Activated CD4-positive, alpha-beta memory T cell treated with anti-CD3 and anti-CD28 coated beads for 36 hours (primary cell): ENCODE results near the gene PYGL. TPM values are rescaled to one million over a fixed set of nuclear protein-coding genes. Genes with fewer than 3 reads are reported as not detected.
"Not testable (repeated sequence)": the region's sequence is repeated elsewhere in the genome, so short reads cannot be mapped to it uniquely, and the experiment has no call there.

Source experiments
- CTCF ChIA-PET: fragments of 350-600 bp; sonication (Branson Sonifier 250); formaldehyde crosslinking; loops from one replicate; lab custom pipeline; 2021; ENCODE audit warnings: antibody characterized with exemption, inconsistent platforms; lab: Charles Lee
- POLR2A ChIA-PET: fragments of 350-600 bp; sonication (Branson Sonifier 250); formaldehyde crosslinking; loops from one replicate; lab custom pipeline; 2021; ENCODE audit warnings: antibody characterized with exemption; lab: Charles Lee
- DNase-seq: peaks from one replicate; pipeline ENCODE4 v3.0.0-alpha.2; 2020
- H3K27ac Mint-ChIP-seq: one replicate; pipeline ENCODE4 v1.8.0; 2021; ENCODE audit warnings: mixed read lengths
- H3K27me3 Mint-ChIP-seq: one replicate; pipeline ENCODE4 v1.8.0; 2021; ENCODE audit warnings: mixed read lengths
- H3K36me3 Mint-ChIP-seq: one replicate; pipeline ENCODE4 v1.8.0; 2021; ENCODE audit warnings: mixed read lengths
- H3K4me1 Mint-ChIP-seq: one replicate; pipeline ENCODE4 v1.8.0; 2021; ENCODE audit warnings: low read depth, mixed read lengths
- H3K4me3 Mint-ChIP-seq: one replicate; pipeline ENCODE4 v1.8.0; 2021; ENCODE audit warnings: mild to moderate bottlenecking, mixed read lengths
- H3K9me3 Mint-ChIP-seq: one replicate; pipeline ENCODE4 v1.8.0; 2021; ENCODE audit warnings: mixed read lengths
- intact Hi-C: fragments of 100-400 bp; cut with micrococcal nuclease; formaldehyde crosslinking; loops from one replicate; pipeline ENCODE4 v1.15.1; 2023
- total RNA-seq, 2 experiments: library from RNA; stranded (reverse); gene quantifications; one replicate each; pipeline ENCODE4 v1.2.3, GENCODE V29; 2021

Gene PYGL
- total RNA-seq, 2 experiments from 2014 or later = 0.71 to 1.2 TPM

- CTCF ChIA-PET = no interaction called here
- H3K36me3 Mint-ChIP-seq = no peaks in the 10 kb centered on the region
- intact Hi-C loops = no loop called here
- POLR2A ChIA-PET = no interaction called here
- peaks cover 10% of the 10 kb centered on the region for H3K4me1 Mint-ChIP-seq
- H3K27ac Mint-ChIP-seq = no peak overlapping the region
- no peak overlapping the region for H3K4me3 Mint-ChIP-seq
- peaks cover 17% of the 10 kb centered on the region for H3K27me3 Mint-ChIP-seq
- no peak for DNase-seq
- H3K9me3 Mint-ChIP-seq = no peaks in the 10 kb centered on the region
Measured at GRCh38 chr14:50947446-50947845, 3.2 kb upstream of the PYGL start.

- no peak overlapping the region for H3K27ac Mint-ChIP-seq
- H3K4me1 Mint-ChIP-seq = peaks cover 10% of the 10 kb centered on the region
- intact Hi-C loops = no loop called here
- ChIA-PET CTCF (interaction anchor here (0.8 kb wide), 1 partner anchor 401 kb away, joined by 3 read pairs; no protein-coding TSS in a partner anchor), POLR2A (no interaction called here)
- H3K4me3 Mint-ChIP-seq = no peak overlapping the region
- H3K36me3 Mint-ChIP-seq = no peaks in the 10 kb centered on the region
- no peaks in the 10 kb centered on the region for H3K9me3 Mint-ChIP-seq
- peaks cover 23% of the 10 kb centered on the region for H3K27me3 Mint-ChIP-seq
- no peak for DNase-seq
Measured at GRCh38 chr14:50946234-50946935, 2.1 kb upstream of the PYGL start.

GRCh38 chr14:50944647-50945413 is 547 bp upstream of the PYGL start:
- intact Hi-C loops = no loop called here
- CTCF ChIA-PET = no interaction called here
- peak; percentile 25 for DNase-seq
- Mint-ChIP-seq H3K27ac (no peak overlapping the region), H3K36me3 (no peaks in the 10 kb centered on the region), H3K9me3 (no peaks in the 10 kb centered on the region), H3K4me3 (peak overlapping the region; percentile 75), H3K4me1 (peaks cover 10% of the 10 kb centered on the region), H3K27me3 (peaks cover 30% of the 10 kb centered on the region)
- POLR2A ChIA-PET = no interaction called here

- peaks cover 10% of the 10 kb centered on the region for H3K4me1 Mint-ChIP-seq
- intact Hi-C loops = no loop called here
- peaks cover 31% of the 10 kb centered on the region for H3K27me3 Mint-ChIP-seq
- DNase-seq = peak; percentile 13
- H3K36me3 Mint-ChIP-seq = no peaks in the 10 kb centered on the region
- H3K27ac Mint-ChIP-seq = no peak overlapping the region
- H3K9me3 Mint-ChIP-seq = no peaks in the 10 kb centered on the region
- peak overlapping the region; percentile 37 for H3K4me3 Mint-ChIP-seq
- ChIA-PET POLR2A (no interaction called here), CTCF (no interaction called here)
Measured at GRCh38 chr14:50943261-50943942, 881 bp downstream of the PYGL start.

GRCh38 chr14:50941638-50942037 is 2.6 kb downstream of the PYGL start:
- H3K9me3 Mint-ChIP-seq, H3K36me3 Mint-ChIP-seq, H3K27ac Mint-ChIP-seq, CTCF ChIA-PET, POLR2A ChIA-PET, H3K4me3 Mint-ChIP-seq, intact Hi-C loops, DNase-seq: not testable (repeated sequence)
- Mint-ChIP-seq H3K27me3 (peaks cover 37% of the 10 kb centered on the region), H3K4me1 (peaks cover 10% of the 10 kb centered on the region)

- Mint-ChIP-seq H3K27ac (no peak overlapping the region), H3K4me1 (peaks cover 10% of the 10 kb centered on the region), H3K9me3 (no peaks in the 10 kb centered on the region), H3K27me3 (peaks cover 37% of the 10 kb centered on the region), H3K36me3 (no peaks in the 10 kb centered on the region), H3K4me3 (no peak overlapping the region)
- ChIA-PET POLR2A (no interaction called here), CTCF (no interaction called here)
- DNase-seq = no peak
- intact Hi-C loops = no loop called here
Measured at GRCh38 chr14:50941151-50941550, 3.1 kb downstream of the PYGL start.

- ChIA-PET POLR2A (no interaction called here), CTCF (no interaction called here)
- no peak for DNase-seq
- no peaks in the 10 kb centered on the region for H3K36me3 Mint-ChIP-seq
- no peak overlapping the region for H3K27ac Mint-ChIP-seq
- no peak overlapping the region for H3K4me3 Mint-ChIP-seq
- intact Hi-C loops = no loop called here
- no peaks in the 10 kb centered on the region for H3K9me3 Mint-ChIP-seq
- no peaks in the 10 kb centered on the region for H3K4me1 Mint-ChIP-seq
- H3K27me3 Mint-ChIP-seq = peaks cover 26% of the 10 kb centered on the region
Measured at GRCh38 chr14:50937800-50938199, 6.5 kb downstream of the PYGL start.

- no peak overlapping the region for H3K27ac Mint-ChIP-seq
- CTCF ChIA-PET = no interaction called here
- no peaks in the 10 kb centered on the region for H3K9me3 Mint-ChIP-seq
- POLR2A ChIA-PET = interaction anchor here (0.6 kb wide), 1 partner anchor 1271 kb away, joined by 4 read pairs; no protein-coding TSS in a partner anchor
- H3K36me3 Mint-ChIP-seq = no peaks in the 10 kb centered on the region
- no peak overlapping the region for H3K4me3 Mint-ChIP-seq
- DNase-seq = no peak
- H3K27me3 Mint-ChIP-seq = peaks cover 29% of the 10 kb centered on the region
- no peaks in the 10 kb centered on the region for H3K4me1 Mint-ChIP-seq
- intact Hi-C loops = no loop called here
Measured at GRCh38 chr14:50937325-50937724, 7.0 kb downstream of the PYGL start.

GRCh38 chr14:50936882-50937281 is 7.4 kb downstream of the PYGL start:
- CTCF ChIA-PET = no interaction called here
- Mint-ChIP-seq H3K4me3 (no peak overlapping the region), H3K36me3 (no peaks in the 10 kb centered on the region), H3K27ac (no peak overlapping the region), H3K27me3 (peaks cover 30% of the 10 kb centered on the region), H3K9me3 (no peaks in the 10 kb centered on the region), H3K4me1 (no peaks in the 10 kb centered on the region)
- intact Hi-C loops = no loop called here
- DNase-seq = no peak
- POLR2A ChIA-PET = interaction anchor here (0.6 kb wide), 1 partner anchor 1271 kb away, joined by 4 read pairs; no protein-coding TSS in a partner anchor

GRCh38 chr14:50936016-50936340 is 8.3 kb downstream of the PYGL start:
- ChIA-PET POLR2A (no interaction called here), CTCF (no interaction called here)
- H3K27me3 Mint-ChIP-seq = peaks cover 26% of the 10 kb centered on the region

GRCh38 chr14:50935126-50936015 is 8.9 kb downstream of the PYGL start:
- intact Hi-C loops = no loop called here
- Mint-ChIP-seq H3K27me3 (peaks cover 25% of the 10 kb centered on the region), H3K4me1 (no peaks in the 10 kb centered on the region), H3K36me3 (no peaks in the 10 kb centered on the region), H3K4me3 (no peak overlapping the region), H3K9me3 (no peaks in the 10 kb centered on the region), H3K27ac (no peak overlapping the region)
- CTCF ChIA-PET = no interaction called here
- POLR2A ChIA-PET = no interaction called here
- no peak for DNase-seq

More at GRCh38 chr14:50936016-50936340, 8.3 kb downstream of the PYGL start:
- no peaks in the 10 kb centered on the region for H3K9me3 Mint-ChIP-seq
- no peak overlapping the region for H3K4me3 Mint-ChIP-seq
- H3K27ac Mint-ChIP-seq = no peak overlapping the region
- H3K36me3 Mint-ChIP-seq = no peaks in the 10 kb centered on the region
- H3K4me1 Mint-ChIP-seq = no peaks in the 10 kb centered on the region
- no peak for DNase-seq
- intact Hi-C loops = no loop called here
